Measurements from ENCODE around the gene KIF25.

KIF25 gene

GRCh38 chr6:168020242-168020641 is 22.8 kb downstream of the KIF25 start:
- no peak for DNase-seq

- no peak for DNase-seq
Observed at GRCh38 chr6:168021581-168021980, 24.1 kb downstream of the KIF25 start.

- no peak for DNase-seq
Observed at GRCh38 chr6:168022488-168023321, 25.2 kb downstream of the KIF25 start.

GRCh38 chr6:168024951-168025510 is 27.6 kb downstream of the KIF25 start:
- no peak for DNase-seq

GRCh38 chr6:168025831-168026710 is 28.6 kb downstream of the KIF25 start:
- no peak for DNase-seq

- DNase-seq: no peak
Observed at GRCh38 chr6:168026925-168027324, 29.5 kb downstream of the KIF25 start.

GRCh38 chr6:168027521-168027920 is 30.1 kb downstream of the KIF25 start:
- DNase-seq: no peak

- no peak for DNase-seq
Observed at GRCh38 chr6:168028181-168028580, 30.7 kb downstream of the KIF25 start.

- DNase-seq: no peak
Observed at GRCh38 chr6:168029459-168030217, 32.2 kb downstream of the KIF25 start.

- DNase-seq: no peak
Observed at GRCh38 chr6:168030218-168030746, 32.8 kb downstream of the KIF25 start.

GRCh38 chr6:168030908-168031307 is 33.4 kb downstream of the KIF25 start:
- DNase-seq: no peak

- DNase-seq: no peak
Observed at GRCh38 chr6:168031411-168031971, 34.0 kb downstream of the KIF25 start.

GRCh38 chr6:168032005-168032760 is 34.7 kb downstream of the KIF25 start:
- no peak for DNase-seq

- DNase-seq: no peak
Observed at GRCh38 chr6:168033791-168034190, 36.3 kb downstream of the KIF25 start.

GRCh38 chr6:168034537-168034936 is 37.1 kb downstream of the KIF25 start:
- DNase-seq: no peak

- no peak for DNase-seq
Observed at GRCh38 chr6:168035098-168035660, 37.7 kb downstream of the KIF25 start.

- no peak for DNase-seq
Observed at GRCh38 chr6:168035661-168036545, 38.4 kb downstream of the KIF25 start.

- no peak for DNase-seq
Observed at GRCh38 chr6:168037242-168037641, 39.8 kb downstream of the KIF25 start.

GRCh38 chr6:168037856-168038255 is 40.4 kb downstream of the KIF25 start:
- no peak for DNase-seq

GRCh38 chr6:168038576-168039140 is 41.2 kb downstream of the KIF25 start:
- no peak for DNase-seq

Data from activated CD8-positive, alpha-beta memory T cell treated with anti-CD3 and anti-CD28 coated beads for 24 hours (primary cell).